MM.1S (cell line): ENCODE results near the gene SORCS2.

Source experiments
- DNase-seq: peaks from one replicate; pipeline ENCODE4 v3.0.0-alpha.2; 2015
- H2AFZ ChIP-seq: fragments of 300-600 bp; sonication (generic); 2 replicates; pipeline ENCODE4 v1.6.0; 2016; ENCODE audit warnings: antibody characterized with exemption, low read length
- H3F3A ChIP-seq: fragments of 300-600 bp; sonication (generic); 2 replicates; pipeline ENCODE4 v1.6.1; 2016; ENCODE audit warnings: mild to moderate bottlenecking, antibody characterized with exemption, low read length, moderate library complexity, mixed read lengths; ENCODE audit not compliant: insufficient read depth
- H3K27ac ChIP-seq: fragments of 300-600 bp; sonication (generic); 2 replicates; pipeline ENCODE4 v1.5.1; 2016; ENCODE audit warnings: mild to moderate bottlenecking, low read length
- H3K27me3 ChIP-seq: fragments of 300-600 bp; sonication (generic); replicated peaks from 2 replicates; pipeline ENCODE4 v1.6.0; 2016; ENCODE audit warnings: low read length; ENCODE audit not compliant: insufficient read depth
- H3K36me3 ChIP-seq: fragments of 300-600 bp; sonication (generic); replicated peaks from 2 replicates; pipeline ENCODE4 v1.6.1; 2016; ENCODE audit warnings: mild to moderate bottlenecking, low read length, mixed read lengths; ENCODE audit not compliant: insufficient read depth
- H3K4me1 ChIP-seq: fragments of 300-600 bp; sonication (generic); 2 replicates; pipeline ENCODE4 v1.6.1; 2016; ENCODE audit warnings: low read length, mixed read lengths
- H3K4me2 ChIP-seq: fragments of 300-600 bp; sonication (generic); 2 replicates; pipeline ENCODE4 v1.6.0; 2016; ENCODE audit warnings: low read depth, low read length
- H3K4me3 ChIP-seq: fragments of 300-600 bp; sonication (generic); 2 replicates; pipeline ENCODE4 v1.5.1; 2016; ENCODE audit warnings: low read length, mixed read lengths
- H3K79me2 ChIP-seq: fragments of 300-600 bp; sonication (generic); 2 replicates; pipeline ENCODE4 v1.6.1; 2016; ENCODE audit warnings: mixed run types, low read length, mixed read lengths
- H3K9ac ChIP-seq: fragments of 300-600 bp; sonication (generic); 2 replicates; pipeline ENCODE4 v1.6.1; 2016; ENCODE audit warnings: low read length, mixed read lengths
- H3K9me2 ChIP-seq: fragments of 300-600 bp; sonication (generic); replicated peaks from 2 replicates; pipeline ENCODE4 v1.6.1; 2016; ENCODE audit warnings: mild to moderate bottlenecking, low read length, mixed read lengths; ENCODE audit not compliant: insufficient read depth
- H3K9me3 ChIP-seq: fragments of 300-600 bp; sonication (generic); replicated peaks from 2 replicates; pipeline ENCODE4 v1.6.1; 2016; ENCODE audit warnings: mild to moderate bottlenecking, low read length, mixed read lengths; ENCODE audit not compliant: insufficient read depth
- H4K20me1 ChIP-seq: fragments of 300-600 bp; sonication (generic); 2 replicates; pipeline ENCODE4 v1.6.1; 2016; ENCODE audit warnings: mild to moderate bottlenecking, low read length, moderate library complexity, mixed read lengths; ENCODE audit not compliant: insufficient read depth
- CTCF ChIP-seq: fragments of 300-600 bp; sonication (generic); IDR thresholded peaks from 2 replicates; pipeline ENCODE4 v1.5.1; 2016; ENCODE audit warnings: antibody characterized with exemption, low read length, mixed read lengths
- EZH2 ChIP-seq: fragments of 300-600 bp; sonication (generic); optimal IDR thresholded peaks from 2 replicates; pipeline ENCODE3; 2017; ENCODE audit warnings: low read depth, mild to moderate bottlenecking, antibody characterized with exemption, low read length, mixed read lengths
- EZH2phosphoT487 ChIP-seq: fragments of 300-600 bp; sonication (generic); IDR thresholded peaks from 2 replicates; pipeline ENCODE4 v1.6.1; 2018; ENCODE audit warnings: antibody characterized with exemption, low read length

The SORCS2 gene

DNA sequence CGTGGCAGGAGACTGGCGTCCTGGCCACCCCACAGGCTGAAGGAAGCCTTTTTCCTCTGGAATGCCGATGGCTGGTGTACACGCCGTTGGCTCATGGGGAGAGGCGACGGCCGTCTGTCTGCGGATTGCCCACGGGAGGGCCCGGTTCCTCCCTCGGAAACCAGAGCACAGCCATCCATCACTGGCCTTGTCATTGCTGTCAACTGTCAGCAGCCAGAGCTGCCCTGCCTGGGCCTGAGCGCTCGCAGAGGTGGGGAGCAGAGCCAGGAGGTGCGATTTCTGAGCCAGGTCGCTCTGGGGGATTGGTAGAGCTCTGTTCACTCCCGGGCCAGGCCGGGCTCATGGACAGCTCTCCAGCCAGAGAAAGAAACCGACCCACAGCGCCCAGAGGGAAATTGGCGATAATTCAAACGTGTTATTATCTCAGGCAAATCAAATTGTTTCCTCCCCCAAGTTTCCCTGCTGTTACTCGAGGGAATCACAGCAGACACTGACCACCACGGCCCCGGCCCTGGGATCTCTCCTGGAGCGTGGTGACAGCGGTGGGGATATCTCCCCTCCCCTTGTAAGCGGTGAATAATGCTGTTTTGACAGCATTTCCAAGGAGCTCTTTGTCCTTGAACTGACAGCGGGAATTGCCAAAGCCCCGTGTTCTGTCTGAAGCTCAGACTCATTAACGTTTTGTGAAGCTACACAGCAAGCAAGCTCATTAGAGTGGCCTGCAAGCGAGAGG lies 463.3 kb downstream of the SORCS2 start:
- Histone ChIP-seq H3K4me3 (no peak overlapping the region), H3K4me1 (no peaks in the 10 kb centered on the region), H3K9me2 (no peaks in the 10 kb centered on the region), H3K9me3 (no peaks in the 10 kb centered on the region), H3K9ac (no peak overlapping the region), H3K79me2 (no peaks in the 10 kb centered on the region), H3K4me2 (no peak overlapping the region), H4K20me1 (no peaks in the 10 kb centered on the region; the same call in 1 of the 2 replicates), H2AFZ (no peak overlapping the region), H3K27ac (no peak overlapping the region), H3K36me3 (no peaks in the 10 kb centered on the region), H3K27me3 (peaks cover 93% of the 10 kb centered on the region), H3F3A (no peaks in the 10 kb centered on the region)
- no peak for DNase-seq
- TF ChIP-seq CTCF (no peak), EZH2 (no peak), EZH2phosphoT487 (no peak)

- H3F3A ChIP-seq: no peaks in the 10 kb centered on the region
- no peaks in the 10 kb centered on the region for H3K9me2 ChIP-seq
- no peak overlapping the region for H3K4me3 ChIP-seq
- no peaks in the 10 kb centered on the region for H3K79me2 ChIP-seq
- H3K4me1 ChIP-seq: no peaks in the 10 kb centered on the region
- no peak overlapping the region for H3K4me2 ChIP-seq
- H3K27ac ChIP-seq: no peak overlapping the region
- no peak overlapping the region for H2AFZ ChIP-seq
- no peak for DNase-seq
- TF ChIP-seq EZH2phosphoT487: no peak
- no peak for TF ChIP-seq CTCF
- TF ChIP-seq EZH2: no peak
- H3K36me3 ChIP-seq: no peaks in the 10 kb centered on the region
- H3K9me3 ChIP-seq: no peaks in the 10 kb centered on the region
- peaks cover 93% of the 10 kb centered on the region for H3K27me3 ChIP-seq
- H3K9ac ChIP-seq: no peak overlapping the region
- H4K20me1 ChIP-seq: no peaks in the 10 kb centered on the region; the same call in 1 of the 2 replicates
These were observed 464.0 kb downstream of the SORCS2 start for GRCh38 chr4:7656244-7656800.

DNA sequence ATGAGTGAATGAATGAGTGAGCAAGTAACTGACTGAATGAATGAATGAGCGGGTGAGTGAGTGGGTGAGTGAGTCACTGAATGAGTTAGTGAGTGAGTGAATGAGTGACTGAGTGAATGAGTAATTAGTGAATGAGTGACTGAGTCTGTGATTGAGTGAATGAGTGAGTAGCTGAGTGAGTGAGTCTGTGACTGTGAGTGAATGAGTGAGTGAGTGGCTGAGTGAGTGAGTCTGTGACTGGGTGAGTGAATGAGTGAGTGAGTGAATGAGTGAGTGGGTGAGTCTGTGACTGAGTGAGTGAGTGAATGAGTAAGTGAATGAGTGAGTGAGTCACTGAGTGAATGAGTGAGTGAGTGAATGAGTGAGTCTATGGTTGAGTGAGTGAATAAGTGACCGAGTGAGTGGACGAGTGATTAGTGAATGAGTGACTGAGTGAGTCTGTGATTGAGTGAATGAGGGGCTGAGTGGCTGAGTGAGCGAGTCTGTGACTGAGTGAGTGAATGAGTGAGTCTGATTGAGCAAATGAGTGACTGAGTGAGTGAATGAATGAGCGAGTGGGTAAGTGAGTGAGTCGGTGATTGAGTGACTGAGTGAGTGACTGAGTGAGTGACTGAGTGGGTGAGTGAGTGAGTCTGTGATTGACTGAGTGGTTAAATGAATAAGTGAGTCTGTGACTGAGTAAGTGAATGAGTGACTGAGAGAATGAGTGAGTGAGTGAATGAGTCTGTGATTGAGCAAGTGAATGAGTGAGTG lies 465.4 kb downstream of the SORCS2 start:
- no peak for DNase-seq
- H3K4me3 ChIP-seq: no peak overlapping the region
- no peaks in the 10 kb centered on the region for H3K9me2 ChIP-seq
- H3K4me1 ChIP-seq: no peaks in the 10 kb centered on the region
- H3K79me2 ChIP-seq: no peaks in the 10 kb centered on the region
- no peak overlapping the region for H3K4me2 ChIP-seq
- TF ChIP-seq EZH2: no peak
- no peak for TF ChIP-seq EZH2phosphoT487
- no peak for TF ChIP-seq CTCF
- no peaks in the 10 kb centered on the region for H3K9me3 ChIP-seq
- no peak overlapping the region for H3K9ac ChIP-seq
- no peaks in the 10 kb centered on the region; the same call in 1 of the 2 replicates for H4K20me1 ChIP-seq
- H3F3A ChIP-seq: no peaks in the 10 kb centered on the region
- H3K27ac ChIP-seq: no peak overlapping the region
- no peak overlapping the region for H2AFZ ChIP-seq
- no peaks in the 10 kb centered on the region for H3K36me3 ChIP-seq
- peaks cover 90% of the 10 kb centered on the region for H3K27me3 ChIP-seq
